ENCODE data around the gene FEM1C.

Gene FEM1C

GRCh38 chr5:115478281-115478680 is 66.3 kb downstream of the FEM1C start:
- no peak for TF ChIP-seq CTCF (IDR thresholded peaks at IDR 0.05; ENCODE audit: extremely low read depth, missing control alignments)
- no peak for DNase-seq (ENCODE audit: low spot score)

DNA sequence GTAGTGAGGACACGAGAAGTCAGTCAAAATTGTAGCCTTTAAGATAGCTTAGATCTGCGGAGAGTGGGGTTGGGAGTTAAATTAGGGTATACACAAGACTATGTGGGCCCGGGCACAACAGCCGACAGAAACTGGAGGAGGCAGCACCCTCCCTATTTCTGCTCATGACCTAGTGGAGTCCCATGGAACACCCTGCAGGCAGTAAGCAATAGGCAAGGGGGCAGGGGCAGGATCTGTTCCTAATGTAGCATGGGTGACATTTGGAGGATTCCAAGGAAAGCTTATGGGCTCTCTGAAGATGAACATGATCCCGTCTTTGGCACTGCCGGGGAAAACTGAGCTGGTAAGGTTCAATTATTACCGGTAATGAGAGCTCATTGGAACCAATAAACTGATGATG is 67.0 kb downstream of the FEM1C start:
- DNase-seq (ENCODE audit: low spot score) = no peak
- TF ChIP-seq CTCF (IDR thresholded peaks at IDR 0.05; ENCODE audit: extremely low read depth, missing control alignments) = no peak

DNA sequence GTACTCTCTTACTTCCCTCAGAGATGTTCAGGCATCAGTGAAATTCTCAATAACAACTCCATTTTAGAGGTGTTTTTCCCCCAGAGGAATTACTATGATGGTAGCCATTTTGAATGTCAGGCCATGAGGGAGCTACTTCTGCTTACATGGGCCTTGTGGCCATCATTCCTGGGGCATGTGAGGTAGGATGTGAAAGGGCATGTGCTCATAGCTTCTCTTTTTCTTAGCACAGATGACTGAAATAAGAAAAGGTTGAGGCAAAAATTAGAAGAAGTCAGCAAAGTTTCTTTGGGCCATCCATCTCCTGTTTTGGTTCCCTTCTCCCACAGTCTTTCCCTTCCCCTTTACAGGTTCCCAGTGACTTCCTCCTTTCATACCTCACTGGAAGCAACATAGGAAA is 68.8 kb downstream of the FEM1C start:
- DNase-seq (ENCODE audit: low spot score) = no peak
- TF ChIP-seq CTCF (IDR thresholded peaks at IDR 0.05; ENCODE audit: extremely low read depth, missing control alignments) = no peak

GRCh38 chr5:115472271-115473025 is 72.1 kb downstream of the FEM1C start:
- TF ChIP-seq CTCF (IDR thresholded peaks at IDR 0.05; ENCODE audit: extremely low read depth, missing control alignments) = no peak
- DNase-seq (ENCODE audit: low spot score) = no peak

DNA sequence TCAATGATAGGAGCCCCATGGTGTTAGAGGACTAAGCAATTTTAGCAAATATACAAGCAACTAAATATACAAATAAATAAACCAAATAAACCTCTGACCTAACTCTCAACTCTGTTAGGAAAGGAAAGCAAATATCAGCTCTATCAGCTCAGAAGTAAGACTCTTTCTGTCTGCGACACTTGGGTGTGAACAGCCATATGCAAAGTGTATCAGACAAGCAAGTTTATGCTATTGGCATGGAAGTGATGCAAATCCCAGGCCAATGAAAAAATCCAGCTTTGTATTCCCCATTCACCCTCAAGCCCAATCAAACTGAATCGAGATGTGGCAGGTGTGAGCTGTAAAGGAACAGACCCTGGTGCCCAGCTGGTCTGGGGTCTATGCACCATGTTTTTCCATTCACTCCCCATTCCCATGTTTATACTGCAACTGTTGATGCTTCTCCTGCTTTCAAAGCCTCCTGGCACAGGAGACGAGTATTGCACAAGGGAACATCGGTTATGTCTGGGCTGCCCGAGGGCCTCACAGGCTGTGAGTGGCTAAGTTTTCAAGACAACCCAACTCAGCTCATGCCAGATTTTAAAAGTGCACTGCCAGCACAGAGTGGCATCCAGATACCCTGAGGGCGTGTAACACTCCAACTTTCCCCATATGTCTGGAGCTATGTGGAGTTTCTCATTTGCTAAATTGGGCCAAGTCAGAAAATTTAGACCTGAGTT is 73.1 kb downstream of the FEM1C start:
- no peak for TF ChIP-seq CTCF (IDR thresholded peaks at IDR 0.05; ENCODE audit: extremely low read depth, missing control alignments)
- DNase-seq (ENCODE audit: low spot score) = no peak

GRCh38 chr5:115470921-115471320 is 73.7 kb downstream of the FEM1C start:
- no peak for DNase-seq (ENCODE audit: low spot score)
- TF ChIP-seq CTCF (IDR thresholded peaks at IDR 0.05; ENCODE audit: extremely low read depth, missing control alignments) = no peak
